MG63 (cell line): ENCODE results near the gene GRIA2. TPM values are rescaled to one million over a fixed set of nuclear protein-coding genes. Genes with fewer than 3 reads are reported as not detected.

Experiments used
- total RNA-seq: library from RNA; depleted of rRNA; stranded (reverse); fragments of >200 nt; shearing (Covaris generic); gene quantifications from 2 replicates; pipeline ENCODE4 v1.2.3, GENCODE V29; 2014; ENCODE audit warnings: low replicate concordance; rRNA removed

GRIA2 gene
- total RNA-seq, 1 experiment from 2014 or later, result not detected

Other genes with a start within 250 kb of the GRIA2 start
- gene PDGFC, start 248.9 kb upstream of the GRIA2 start, total RNA-seq, result 28.4 and 30.3 TPM in 2 replicates
- 0.81 and 3.9 TPM in 2 replicates for gene GLRB, start 144.6 kb upstream of the GRIA2 start, total RNA-seq